ENCODE measurements around the gene SNX18. TPM values are rescaled to one million over a fixed set of nuclear protein-coding genes. Genes with fewer than 3 reads are reported as not detected.

SNX18 gene
- total RNA-seq, 4 donors from 2014 or later, result 50.4 to 89.4 (median 72.8) TPM

DNA sequence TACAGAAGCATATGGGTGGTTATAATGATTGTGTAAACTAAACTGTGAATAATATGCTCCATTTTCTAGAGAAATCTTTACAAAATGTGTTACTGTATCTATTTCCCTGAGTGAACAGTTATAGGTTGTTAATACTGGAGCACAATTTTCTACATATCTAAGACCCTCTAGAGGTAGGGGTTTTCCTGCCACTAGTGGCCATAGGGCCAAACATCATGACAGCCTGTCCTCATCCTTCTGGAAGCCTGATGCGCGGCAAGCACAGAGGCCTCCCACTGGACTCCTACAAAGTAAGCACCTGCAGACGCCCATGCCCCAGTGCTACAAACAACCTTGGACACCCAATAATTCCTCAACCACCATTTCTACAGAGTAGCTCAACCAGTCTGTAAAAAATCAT lies 1.9 kb upstream of the SNX18 start:
- no peak for TF ChIP-seq POLR2A (IDR thresholded peaks at IDR 0.05)
- TF ChIP-seq, protein P1, sequence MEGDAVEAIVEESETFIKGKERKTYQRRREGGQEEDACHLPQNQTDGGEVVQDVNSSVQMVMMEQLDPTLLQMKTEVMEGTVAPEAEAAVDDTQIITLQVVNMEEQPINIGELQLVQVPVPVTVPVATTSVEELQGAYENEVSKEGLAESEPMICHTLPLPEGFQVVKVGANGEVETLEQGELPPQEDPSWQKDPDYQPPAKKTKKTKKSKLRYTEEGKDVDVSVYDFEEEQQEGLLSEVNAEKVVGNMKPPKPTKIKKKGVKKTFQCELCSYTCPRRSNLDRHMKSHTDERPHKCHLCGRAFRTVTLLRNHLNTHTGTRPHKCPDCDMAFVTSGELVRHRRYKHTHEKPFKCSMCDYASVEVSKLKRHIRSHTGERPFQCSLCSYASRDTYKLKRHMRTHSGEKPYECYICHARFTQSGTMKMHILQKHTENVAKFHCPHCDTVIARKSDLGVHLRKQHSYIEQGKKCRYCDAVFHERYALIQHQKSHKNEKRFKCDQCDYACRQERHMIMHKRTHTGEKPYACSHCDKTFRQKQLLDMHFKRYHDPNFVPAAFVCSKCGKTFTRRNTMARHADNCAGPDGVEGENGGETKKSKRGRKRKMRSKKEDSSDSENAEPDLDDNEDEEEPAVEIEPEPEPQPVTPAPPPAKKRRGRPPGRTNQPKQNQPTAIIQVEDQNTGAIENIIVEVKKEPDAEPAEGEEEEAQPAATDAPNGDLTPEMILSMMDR (IDR thresholded peaks at IDR 0.05), result no peak
- DNase-seq, result no peak
- Histone ChIP-seq H3K9me3 (no peaks in the 10 kb centered on the region), H3K27me3 (no peaks in the 10 kb centered on the region), H3K4me3 (replicated peaks in 1 of 3) (no peak overlapping the region), H3K36me3 (no peaks in the 10 kb centered on the region), H3K27ac (peak overlapping the region in 1 of 3 donors; percentile 58), H3K4me1 (peaks cover 19 to 33% of the 10 kb centered on the region in 2 donors)
- intact Hi-C loops (cut with DNase I), result loop anchor here (2.0 to 5.0 kb wide), 3 partner anchors 252 to 352 kb away; no protein-coding TSS in a partner anchor
- WGBS, 2 donors, result 95 to 96% methylated on average over 3 of the region's 3 CpGs

DNA sequence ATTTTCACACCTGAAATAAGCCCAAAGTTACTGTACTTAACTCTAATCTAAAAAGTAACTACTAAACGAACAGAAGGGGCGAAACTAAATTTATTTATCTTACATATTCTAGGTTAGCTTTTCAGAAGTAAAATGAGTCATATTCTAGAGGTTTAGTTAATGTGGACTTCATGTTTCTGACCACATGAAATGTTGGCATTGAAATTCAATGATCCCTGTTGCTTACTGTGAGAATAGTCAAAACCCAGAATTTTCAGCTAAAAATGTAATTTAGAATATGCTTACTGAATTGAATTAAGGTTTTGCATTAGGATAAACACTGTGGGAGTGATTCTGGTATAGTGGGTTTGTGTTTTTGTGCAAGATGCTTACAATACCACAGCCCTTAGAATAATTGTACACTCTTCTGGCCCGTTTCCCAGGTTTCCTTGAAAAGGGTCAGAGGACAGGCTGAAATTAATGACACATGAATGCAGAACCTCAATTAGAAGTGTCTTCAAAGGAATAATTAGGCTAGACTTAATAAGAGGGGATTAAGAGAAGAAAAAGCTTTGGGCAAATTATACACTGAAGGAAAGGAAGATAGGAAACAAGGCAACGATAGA lies 1.4 kb upstream of the SNX18 start:
- DNase-seq, result no peak
- H3K9me3 ChIP-seq, result no peaks in the 10 kb centered on the region
- TF ChIP-seq, protein P1 (IDR thresholded peaks at IDR 0.05), result no peak
- TF ChIP-seq POLR2A (IDR thresholded peaks at IDR 0.05), result no peak
- H3K4me3 ChIP-seq (replicated peaks in 1 of 3), result no peak overlapping the region
- H3K27ac ChIP-seq, result no peak overlapping the region
- H3K27me3 ChIP-seq, result no peaks in the 10 kb centered on the region
- H3K36me3 ChIP-seq, result no peaks in the 10 kb centered on the region
- intact Hi-C loops (cut with DNase I), result loop anchor here (2.0 to 5.0 kb wide), 3 partner anchors 251 to 351 kb away; no protein-coding TSS in a partner anchor
- peaks cover 23 to 33% of the 10 kb centered on the region in 2 donors for H3K4me1 ChIP-seq
- WGBS, 2 donors, result 60 to 78% methylated on average over 4 of the region's 4 CpGs

DNA sequence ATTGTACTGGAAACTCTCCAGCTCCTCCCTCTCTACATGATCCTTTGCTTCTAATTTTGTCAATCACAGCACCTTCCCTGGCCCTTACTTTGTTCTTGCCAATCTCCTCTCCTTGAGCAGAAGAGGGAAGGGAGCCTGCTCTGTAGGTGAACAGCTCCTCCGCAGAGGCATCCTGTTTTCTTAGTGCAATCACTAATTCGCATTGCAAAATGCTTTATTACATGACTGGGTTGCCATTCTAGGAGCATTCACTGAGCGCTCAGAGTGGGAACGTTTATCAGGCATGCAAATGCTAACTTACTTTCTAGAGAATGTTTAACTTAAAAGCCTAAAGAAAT lies 416 bp upstream of the SNX18 start:
- Histone ChIP-seq H3K36me3 (no peaks in the 10 kb centered on the region), H3K4me1 (peaks cover 33 to 41% of the 10 kb centered on the region in 2 donors), H3K27me3 (no peaks in the 10 kb centered on the region), H3K27ac (peak overlapping the region in 2 of 3 donors; percentile 20 to 54), H3K9me3 (no peaks in the 10 kb centered on the region), H3K4me3 (replicated peaks in 1 of 3) (no peak overlapping the region)
- WGBS, 2 donors, result 6 to 8% methylated on average over 4 of the region's 4 CpGs
- no peak for DNase-seq
- intact Hi-C loops (cut with DNase I), result loop anchor here (2.0 to 5.0 kb wide), 3 partner anchors 250 to 350 kb away; no protein-coding TSS in a partner anchor
- TF ChIP-seq, protein P1 (IDR thresholded peaks at IDR 0.05), result no peak
- TF ChIP-seq POLR2A (IDR thresholded peaks at IDR 0.05), result no peak

DNA sequence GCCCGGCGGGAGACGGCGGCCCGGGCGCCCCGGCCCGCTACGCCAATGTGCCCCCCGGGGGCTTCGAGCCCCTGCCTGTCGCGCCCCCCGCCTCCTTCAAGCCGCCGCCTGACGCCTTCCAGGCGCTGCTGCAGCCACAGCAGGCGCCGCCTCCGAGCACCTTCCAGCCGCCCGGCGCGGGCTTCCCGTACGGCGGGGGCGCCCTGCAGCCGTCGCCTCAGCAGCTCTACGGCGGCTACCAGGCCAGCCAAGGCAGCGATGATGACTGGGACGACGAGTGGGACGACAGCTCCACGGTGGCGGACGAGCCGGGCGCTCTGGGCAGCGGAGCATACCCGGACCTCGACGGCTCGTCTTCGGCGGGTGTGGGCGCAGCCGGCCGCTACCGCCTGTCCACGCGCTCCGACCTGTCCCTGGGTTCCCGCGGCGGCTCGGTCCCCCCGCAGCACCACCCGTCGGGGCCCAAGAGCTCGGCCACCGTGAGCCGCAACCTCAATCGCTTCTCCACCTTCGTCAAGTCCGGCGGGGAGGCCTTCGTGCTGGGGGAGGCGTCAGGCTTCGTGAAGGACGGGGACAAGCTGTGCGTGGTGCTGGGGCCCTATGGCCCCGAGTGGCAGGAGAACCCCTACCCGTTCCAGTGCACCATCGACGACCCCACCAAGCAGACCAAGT lies 723 bp downstream of the SNX18 start:
- TF ChIP-seq POLR2A (IDR thresholded peaks at IDR 0.05), result no peak
- TF ChIP-seq, protein P1 (IDR thresholded peaks at IDR 0.05), result no peak
- peak; percentile 61 to 64 for DNase-seq
- peaks cover 45 to 53% of the 10 kb centered on the region in 2 donors for H3K4me1 ChIP-seq
- H3K27me3 ChIP-seq, result no peaks in the 10 kb centered on the region
- H3K9me3 ChIP-seq, result no peaks in the 10 kb centered on the region
- H3K4me3 ChIP-seq (replicated peaks in 1 of 3), result peak overlapping the region; percentile 88 to 95 (median 92)
- no peaks in the 10 kb centered on the region for H3K36me3 ChIP-seq
- intact Hi-C loops (cut with DNase I), result loop anchor here (5.0 kb wide), 2 partner anchors 249 to 349 kb away; no protein-coding TSS in a partner anchor
- H3K27ac ChIP-seq, result peak overlapping the region; percentile 87 to 98 (median 96)
- 0 to 11% methylated on average over 2 to 16 of the region's 79 CpGs for WGBS, 2 donors

Measured in thyroid gland (tissue), 4 donors.